Gastroesophageal sphincter (tissue), 3 donors: ENCODE measurements around the gene MAGEB1.

Source experiments
- EP300 ChIP-seq: sonication (generic); formaldehyde crosslinking; IDR thresholded peaks from one replicate; pipeline ENCODE4 v1.6.1; 2017; ENCODE audit warnings: antibody characterized with exemption, mild to moderate bottlenecking
- POLR2A ChIP-seq, 2 donors: fragments of 450-650 bp; IDR thresholded peaks; one replicate each; pipeline ENCODE4 v1.6.1; 2017; ENCODE audit warnings: antibody characterized with exemption in 2 of 2, mild to moderate bottlenecking in 2 of 2, moderate library complexity in 1 of 2
- POLR2AphosphoS5 ChIP-seq: sonication (generic); formaldehyde crosslinking; IDR thresholded peaks from one replicate; pipeline ENCODE4 v1.6.1; 2017; ENCODE audit warnings: antibody characterized with exemption
- TF ChIP-seq, protein P1 (sequence below), 4 experiments: fragments of 200-600 bp in 2 of 4; fragments of 450-650 bp in 2 of 4; sonication (generic) in 1 of 4; IDR thresholded peaks; one replicate each; pipeline ENCODE4 v1.5.1; 2017 to 2019; ENCODE audit warnings: antibody characterized with exemption in 4 of 4, mild to moderate bottlenecking in 2 of 4, moderate library complexity in 2 of 4

DNA sequence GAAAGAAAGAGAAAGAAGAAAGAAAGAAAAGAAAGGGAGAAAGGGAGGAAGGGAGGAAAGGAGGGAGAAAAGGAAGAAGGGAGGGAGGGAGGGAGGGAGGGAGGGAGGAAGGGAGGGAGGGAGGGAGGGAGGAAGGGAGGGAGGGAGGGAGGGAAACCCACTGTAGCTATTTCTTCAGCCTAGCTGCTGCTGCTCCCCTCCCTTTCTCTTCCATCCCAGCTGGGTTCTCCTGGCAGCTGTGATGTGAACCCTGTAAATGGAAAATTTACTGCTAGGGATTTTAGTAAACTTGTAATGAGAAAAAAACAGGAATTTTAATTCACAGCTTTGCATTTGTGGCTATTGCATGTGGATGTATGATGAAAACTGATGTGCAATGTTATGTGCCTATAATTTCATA, 54.3 kb downstream of the MAGEB1 start:
- TF ChIP-seq, protein P1, sequence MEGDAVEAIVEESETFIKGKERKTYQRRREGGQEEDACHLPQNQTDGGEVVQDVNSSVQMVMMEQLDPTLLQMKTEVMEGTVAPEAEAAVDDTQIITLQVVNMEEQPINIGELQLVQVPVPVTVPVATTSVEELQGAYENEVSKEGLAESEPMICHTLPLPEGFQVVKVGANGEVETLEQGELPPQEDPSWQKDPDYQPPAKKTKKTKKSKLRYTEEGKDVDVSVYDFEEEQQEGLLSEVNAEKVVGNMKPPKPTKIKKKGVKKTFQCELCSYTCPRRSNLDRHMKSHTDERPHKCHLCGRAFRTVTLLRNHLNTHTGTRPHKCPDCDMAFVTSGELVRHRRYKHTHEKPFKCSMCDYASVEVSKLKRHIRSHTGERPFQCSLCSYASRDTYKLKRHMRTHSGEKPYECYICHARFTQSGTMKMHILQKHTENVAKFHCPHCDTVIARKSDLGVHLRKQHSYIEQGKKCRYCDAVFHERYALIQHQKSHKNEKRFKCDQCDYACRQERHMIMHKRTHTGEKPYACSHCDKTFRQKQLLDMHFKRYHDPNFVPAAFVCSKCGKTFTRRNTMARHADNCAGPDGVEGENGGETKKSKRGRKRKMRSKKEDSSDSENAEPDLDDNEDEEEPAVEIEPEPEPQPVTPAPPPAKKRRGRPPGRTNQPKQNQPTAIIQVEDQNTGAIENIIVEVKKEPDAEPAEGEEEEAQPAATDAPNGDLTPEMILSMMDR (IDR thresholded peaks at IDR 0.05): no peak
- TF ChIP-seq POLR2AphosphoS5: no peak
- no peak for TF ChIP-seq EP300
- TF ChIP-seq POLR2A (IDR thresholded peaks at IDR 0.05): no peak
